ENCODE results near the gene UBE2K.
"Not testable (repeated sequence)": the region's sequence is repeated elsewhere in the genome, so short reads cannot be mapped to it uniquely, and the experiment has no call there.

UBE2K gene

GRCh38 chr4:39660045-39660444, 37.9 kb upstream of the UBE2K start:
- H3K36me3 ChIP-seq (ENCODE audit: control insufficient read depth in 1 of 2, insufficient read depth in 2 of 2, low read length in 2 of 2) = no peaks in the 10 kb centered on the region
- no peak overlapping the region for H3K4me3 ChIP-seq (ENCODE audit: low read depth in 1 of 2, low read length in 2 of 2)
- H3K27ac ChIP-seq (ENCODE audit: low read depth, low read length) = no peak overlapping the region
- no peak overlapping the region for H3K9ac ChIP-seq (ENCODE audit: low read depth in 1 of 2, low read length in 2 of 2)
- no peaks in the 10 kb centered on the region for H3K9me3 ChIP-seq (ENCODE audit: control insufficient read depth in 1 of 2, low read length in 2 of 2)
- no peaks in the 10 kb centered on the region for H3K27me3 ChIP-seq (ENCODE audit: control insufficient read depth in 1 of 2, insufficient read depth in 2 of 2, low read length in 2 of 2)
- no peaks in the 10 kb centered on the region for H3K4me1 ChIP-seq (ENCODE audit: control insufficient read depth in 1 of 2, insufficient read depth in 2 of 2, low read length in 2 of 2)

GRCh38 chr4:39660757-39661156, 37.2 kb upstream of the UBE2K start:
- Histone ChIP-seq H3K9ac (ENCODE audit: low read depth in 1 of 2, low read length in 2 of 2) (no peak overlapping the region), H3K4me3 (ENCODE audit: low read depth in 1 of 2, low read length in 2 of 2) (no peak overlapping the region), H3K27me3 (ENCODE audit: control insufficient read depth in 1 of 2, insufficient read depth in 2 of 2, low read length in 2 of 2) (no peaks in the 10 kb centered on the region), H3K36me3 (ENCODE audit: control insufficient read depth in 1 of 2, insufficient read depth in 2 of 2, low read length in 2 of 2) (no peaks in the 10 kb centered on the region), H3K9me3 (ENCODE audit: control insufficient read depth in 1 of 2, low read length in 2 of 2) (no peaks in the 10 kb centered on the region), H3K27ac (ENCODE audit: low read depth, low read length) (no peak overlapping the region), H3K4me1 (ENCODE audit: control insufficient read depth in 1 of 2, insufficient read depth in 2 of 2, low read length in 2 of 2) (no peaks in the 10 kb centered on the region)

- H3K36me3 ChIP-seq (ENCODE audit: control insufficient read depth in 1 of 2, insufficient read depth in 2 of 2, low read length in 2 of 2) = no peaks in the 10 kb centered on the region
- no peaks in the 10 kb centered on the region for H3K9me3 ChIP-seq (ENCODE audit: control insufficient read depth in 1 of 2, low read length in 2 of 2)
- no peak overlapping the region for H3K27ac ChIP-seq (ENCODE audit: low read depth, low read length)
- H3K4me1 ChIP-seq (ENCODE audit: control insufficient read depth in 1 of 2, insufficient read depth in 2 of 2, low read length in 2 of 2) = no peaks in the 10 kb centered on the region
- H3K27me3 ChIP-seq (ENCODE audit: control insufficient read depth in 1 of 2, insufficient read depth in 2 of 2, low read length in 2 of 2) = no peaks in the 10 kb centered on the region
- no peak overlapping the region for H3K4me3 ChIP-seq (ENCODE audit: low read depth in 1 of 2, low read length in 2 of 2)
- H3K9ac ChIP-seq (ENCODE audit: low read depth in 1 of 2, low read length in 2 of 2) = no peak overlapping the region
Observed at GRCh38 chr4:39662683-39663082, 35.3 kb upstream of the UBE2K start.

- H3K27ac ChIP-seq (ENCODE audit: low read depth, low read length) = no peak overlapping the region
Observed at GRCh38 chr4:39664828-39665731, 32.9 kb upstream of the UBE2K start.

GRCh38 chr4:39667706-39668105, 30.2 kb upstream of the UBE2K start:
- no peaks in the 10 kb centered on the region for H3K4me1 ChIP-seq (ENCODE audit: control insufficient read depth in 1 of 2, insufficient read depth in 2 of 2, low read length in 2 of 2)
- H3K36me3 ChIP-seq (ENCODE audit: control insufficient read depth in 1 of 2, insufficient read depth in 2 of 2, low read length in 2 of 2) = no peaks in the 10 kb centered on the region
- H3K9ac ChIP-seq (ENCODE audit: low read depth in 1 of 2, low read length in 2 of 2) = no peak overlapping the region
- no peak overlapping the region for H3K27ac ChIP-seq (ENCODE audit: low read depth, low read length)
- no peak overlapping the region for H3K4me3 ChIP-seq (ENCODE audit: low read depth in 1 of 2, low read length in 2 of 2)
- no peaks in the 10 kb centered on the region for H3K27me3 ChIP-seq (ENCODE audit: control insufficient read depth in 1 of 2, insufficient read depth in 2 of 2, low read length in 2 of 2)
- no peaks in the 10 kb centered on the region for H3K9me3 ChIP-seq (ENCODE audit: control insufficient read depth in 1 of 2, low read length in 2 of 2)

More at GRCh38 chr4:39664828-39665731, 32.9 kb upstream of the UBE2K start:
- no peak overlapping the region for H3K9ac ChIP-seq (ENCODE audit: low read depth in 1 of 2, low read length in 2 of 2)
- H3K36me3 ChIP-seq (ENCODE audit: control insufficient read depth in 1 of 2, insufficient read depth in 2 of 2, low read length in 2 of 2) = no peaks in the 10 kb centered on the region
- H3K4me1 ChIP-seq (ENCODE audit: control insufficient read depth in 1 of 2, insufficient read depth in 2 of 2, low read length in 2 of 2) = no peaks in the 10 kb centered on the region
- H3K4me3 ChIP-seq (ENCODE audit: low read depth in 1 of 2, low read length in 2 of 2) = no peak overlapping the region
- H3K27me3 ChIP-seq (ENCODE audit: control insufficient read depth in 1 of 2, insufficient read depth in 2 of 2, low read length in 2 of 2) = no peaks in the 10 kb centered on the region
- H3K9me3 ChIP-seq (ENCODE audit: control insufficient read depth in 1 of 2, low read length in 2 of 2) = no peaks in the 10 kb centered on the region

GRCh38 chr4:39668887-39669286, 29.0 kb upstream of the UBE2K start:
- Histone ChIP-seq H3K27ac (ENCODE audit: low read depth, low read length) (no peak overlapping the region), H3K9ac (ENCODE audit: low read depth in 1 of 2, low read length in 2 of 2) (no peak overlapping the region), H3K27me3 (ENCODE audit: control insufficient read depth in 1 of 2, insufficient read depth in 2 of 2, low read length in 2 of 2) (no peaks in the 10 kb centered on the region), H3K36me3 (ENCODE audit: control insufficient read depth in 1 of 2, insufficient read depth in 2 of 2, low read length in 2 of 2) (no peaks in the 10 kb centered on the region), H3K4me1 (ENCODE audit: control insufficient read depth in 1 of 2, insufficient read depth in 2 of 2, low read length in 2 of 2) (no peaks in the 10 kb centered on the region), H3K9me3 (ENCODE audit: control insufficient read depth in 1 of 2, low read length in 2 of 2) (no peaks in the 10 kb centered on the region), H3K4me3 (ENCODE audit: low read depth in 1 of 2, low read length in 2 of 2) (no peak overlapping the region)

GRCh38 chr4:39670296-39670695, 27.6 kb upstream of the UBE2K start:
- H3K9me3 ChIP-seq (ENCODE audit: control insufficient read depth in 1 of 2, low read length in 2 of 2); H3K36me3 ChIP-seq (ENCODE audit: control insufficient read depth in 1 of 2, insufficient read depth in 2 of 2, low read length in 2 of 2); H3K4me1 ChIP-seq (ENCODE audit: control insufficient read depth in 1 of 2, insufficient read depth in 2 of 2, low read length in 2 of 2); H3K9ac ChIP-seq (ENCODE audit: low read depth in 1 of 2, low read length in 2 of 2); H3K4me3 ChIP-seq (ENCODE audit: low read depth in 1 of 2, low read length in 2 of 2); H3K27ac ChIP-seq (ENCODE audit: low read depth, low read length); H3K27me3 ChIP-seq (ENCODE audit: control insufficient read depth in 1 of 2, insufficient read depth in 2 of 2, low read length in 2 of 2): not testable (repeated sequence)

GRCh38 chr4:39675681-39676080, 22.3 kb upstream of the UBE2K start:
- H3K9ac ChIP-seq (ENCODE audit: low read depth in 1 of 2, low read length in 2 of 2); H3K27ac ChIP-seq (ENCODE audit: low read depth, low read length); H3K4me1 ChIP-seq (ENCODE audit: control insufficient read depth in 1 of 2, insufficient read depth in 2 of 2, low read length in 2 of 2): not testable (repeated sequence)

GRCh38 chr4:39681003-39681402, 16.9 kb upstream of the UBE2K start:
- H3K9me3 ChIP-seq (ENCODE audit: control insufficient read depth in 1 of 2, low read length in 2 of 2); H3K27ac ChIP-seq (ENCODE audit: low read depth, low read length); H3K4me3 ChIP-seq (ENCODE audit: low read depth in 1 of 2, low read length in 2 of 2); H3K36me3 ChIP-seq (ENCODE audit: control insufficient read depth in 1 of 2, insufficient read depth in 2 of 2, low read length in 2 of 2); H3K4me1 ChIP-seq (ENCODE audit: control insufficient read depth in 1 of 2, insufficient read depth in 2 of 2, low read length in 2 of 2); H3K9ac ChIP-seq (ENCODE audit: low read depth in 1 of 2, low read length in 2 of 2); H3K27me3 ChIP-seq (ENCODE audit: control insufficient read depth in 1 of 2, insufficient read depth in 2 of 2, low read length in 2 of 2): not testable (repeated sequence)

More at GRCh38 chr4:39675681-39676080, 22.3 kb upstream of the UBE2K start:
- not testable (repeated sequence) for H3K36me3 ChIP-seq (ENCODE audit: control insufficient read depth in 1 of 2, insufficient read depth in 2 of 2, low read length in 2 of 2); H3K9me3 ChIP-seq (ENCODE audit: control insufficient read depth in 1 of 2, low read length in 2 of 2); H3K4me3 ChIP-seq (ENCODE audit: low read depth in 1 of 2, low read length in 2 of 2); H3K27me3 ChIP-seq (ENCODE audit: control insufficient read depth in 1 of 2, insufficient read depth in 2 of 2, low read length in 2 of 2)

- H3K4me3 ChIP-seq (ENCODE audit: low read depth in 1 of 2, low read length in 2 of 2) = no peak overlapping the region
- H3K36me3 ChIP-seq (ENCODE audit: control insufficient read depth in 1 of 2, insufficient read depth in 2 of 2, low read length in 2 of 2) = no peaks in the 10 kb centered on the region
- peaks cover 0 to 2% of the 10 kb centered on the region in 2 donors for H3K4me1 ChIP-seq (ENCODE audit: control insufficient read depth in 1 of 2, insufficient read depth in 2 of 2, low read length in 2 of 2)
- H3K9me3 ChIP-seq (ENCODE audit: control insufficient read depth in 1 of 2, low read length in 2 of 2) = no peaks in the 10 kb centered on the region
- H3K27ac ChIP-seq (ENCODE audit: low read depth, low read length) = no peak overlapping the region
- H3K9ac ChIP-seq (ENCODE audit: low read depth in 1 of 2, low read length in 2 of 2) = no peak overlapping the region
- H3K27me3 ChIP-seq (ENCODE audit: control insufficient read depth in 1 of 2, insufficient read depth in 2 of 2, low read length in 2 of 2) = no peaks in the 10 kb centered on the region
Observed at GRCh38 chr4:39682138-39682537, 15.8 kb upstream of the UBE2K start.

All from duodenal mucosa (tissue), 2 donors.